Astrocyte of the spinal cord (primary cell): ENCODE results near the gene TMEFF2.

Experiments
- DNase-seq: peaks from one replicate; pipeline ENCODE4 v3.0.0; 2011; ENCODE audit warnings: low read depth, low spot score
- H3K4me3 ChIP-seq: 2 replicates; pipeline ENCODE4 v1.5.1; 2011; ENCODE audit warnings: low read depth, mild to moderate bottlenecking, low read length, moderate library complexity
- in situ Hi-C: cut with HindIII; loops from 2 replicates; pipeline ENCODE4 v1.10.0; 2017; ENCODE audit warnings: low sequenced_read_pairs
- TF ChIP-seq, protein P1 (sequence below): IDR thresholded peaks from 2 replicates; pipeline ENCODE4 v1.5.1; 2012; ENCODE audit warnings: low read depth, mild to moderate bottlenecking, low read length, inconsistent platforms

The TMEFF2 gene

DNA sequence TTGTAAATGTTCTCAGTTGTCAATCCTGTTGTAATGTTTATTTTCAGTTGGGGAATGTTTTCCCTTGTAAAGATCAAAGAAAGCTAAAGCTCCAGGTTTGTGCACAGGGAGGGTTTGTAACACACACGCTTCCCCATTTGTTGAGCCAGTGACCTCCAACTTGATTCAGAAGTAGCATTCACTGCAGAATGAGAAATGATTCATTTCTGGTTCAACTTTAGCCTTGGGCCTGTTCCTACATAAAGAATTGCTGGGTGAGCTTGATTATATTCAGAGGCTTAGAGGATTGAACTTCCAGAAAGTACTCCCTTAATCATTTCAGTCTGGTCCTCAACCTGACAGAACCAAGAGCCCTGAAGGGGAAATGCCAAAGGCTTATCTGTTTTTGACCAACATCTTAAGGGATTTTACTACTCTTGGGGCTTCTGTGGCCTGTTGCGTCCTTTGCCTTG is 277.3 kb downstream of the TMEFF2 start:
- in situ Hi-C loops = no loop called here
- H3K4me3 ChIP-seq = no peak overlapping the region
- TF ChIP-seq, protein P1, sequence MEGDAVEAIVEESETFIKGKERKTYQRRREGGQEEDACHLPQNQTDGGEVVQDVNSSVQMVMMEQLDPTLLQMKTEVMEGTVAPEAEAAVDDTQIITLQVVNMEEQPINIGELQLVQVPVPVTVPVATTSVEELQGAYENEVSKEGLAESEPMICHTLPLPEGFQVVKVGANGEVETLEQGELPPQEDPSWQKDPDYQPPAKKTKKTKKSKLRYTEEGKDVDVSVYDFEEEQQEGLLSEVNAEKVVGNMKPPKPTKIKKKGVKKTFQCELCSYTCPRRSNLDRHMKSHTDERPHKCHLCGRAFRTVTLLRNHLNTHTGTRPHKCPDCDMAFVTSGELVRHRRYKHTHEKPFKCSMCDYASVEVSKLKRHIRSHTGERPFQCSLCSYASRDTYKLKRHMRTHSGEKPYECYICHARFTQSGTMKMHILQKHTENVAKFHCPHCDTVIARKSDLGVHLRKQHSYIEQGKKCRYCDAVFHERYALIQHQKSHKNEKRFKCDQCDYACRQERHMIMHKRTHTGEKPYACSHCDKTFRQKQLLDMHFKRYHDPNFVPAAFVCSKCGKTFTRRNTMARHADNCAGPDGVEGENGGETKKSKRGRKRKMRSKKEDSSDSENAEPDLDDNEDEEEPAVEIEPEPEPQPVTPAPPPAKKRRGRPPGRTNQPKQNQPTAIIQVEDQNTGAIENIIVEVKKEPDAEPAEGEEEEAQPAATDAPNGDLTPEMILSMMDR = no peak
- DNase-seq = no peak

DNA sequence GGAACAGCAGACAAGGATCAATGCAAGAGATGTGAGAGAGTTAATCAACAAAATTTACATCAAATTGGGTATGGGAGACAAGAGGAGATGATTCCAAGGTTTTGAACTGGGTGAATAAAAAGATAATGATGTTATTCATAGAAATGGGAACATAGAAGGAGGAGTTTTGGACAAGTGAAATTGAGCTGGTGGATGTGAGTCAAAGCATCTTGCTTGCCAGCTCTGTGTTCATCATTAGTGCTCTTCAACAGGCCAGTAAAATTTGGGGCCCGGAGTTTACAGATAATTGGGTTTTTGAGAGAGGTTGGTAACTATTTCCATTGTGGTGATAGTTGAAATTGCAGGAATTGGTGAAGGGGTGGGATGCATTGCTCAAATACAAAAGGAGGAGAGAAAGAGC is 277.9 kb downstream of the TMEFF2 start:
- TF ChIP-seq, protein P1 = no peak
- in situ Hi-C loops = no loop called here
- no peak overlapping the region for H3K4me3 ChIP-seq
- no peak for DNase-seq

- DNase-seq = no peak
- H3K4me3 ChIP-seq = no peak overlapping the region
- TF ChIP-seq, protein P1 = no peak
- in situ Hi-C loops = no loop called here
Measured at GRCh38 chr2:191915750-191916149, 279.0 kb downstream of the TMEFF2 start.

- TF ChIP-seq, protein P1 = no peak
- DNase-seq = no peak
- in situ Hi-C loops = no loop called here
- no peak overlapping the region for H3K4me3 ChIP-seq
Measured at GRCh38 chr2:191913796-191914195, 280.9 kb downstream of the TMEFF2 start.

GRCh38 chr2:191912764-191913163 is 282.0 kb downstream of the TMEFF2 start:
- TF ChIP-seq, protein P1 = no peak
- in situ Hi-C loops = no loop called here
- DNase-seq = no peak

DNA sequence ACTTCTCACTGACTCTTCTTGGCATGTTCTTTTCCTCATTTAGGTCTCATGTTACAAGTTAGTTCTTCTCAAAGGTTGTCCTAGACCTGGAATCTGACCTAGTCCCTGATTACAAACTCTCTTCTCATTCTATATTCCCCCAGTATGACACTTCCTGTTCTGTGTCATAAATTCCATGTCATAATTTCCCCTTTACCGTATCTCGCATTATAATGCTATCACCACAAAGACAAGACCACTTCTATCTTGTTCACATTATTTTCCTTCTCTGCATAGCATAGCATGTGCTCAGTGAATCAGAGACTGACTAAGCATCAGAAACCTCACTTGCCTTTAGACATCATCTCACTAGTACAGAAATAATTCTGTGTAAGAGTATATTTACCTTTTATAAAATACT is 284.2 kb downstream of the TMEFF2 start:
- in situ Hi-C loops = no loop called here
- no peak overlapping the region for H3K4me3 ChIP-seq
- peak; percentile 84 for DNase-seq
- TF ChIP-seq, protein P1 = no peak

More at GRCh38 chr2:191912764-191913163, 282.0 kb downstream of the TMEFF2 start:
- no peak overlapping the region for H3K4me3 ChIP-seq

DNA sequence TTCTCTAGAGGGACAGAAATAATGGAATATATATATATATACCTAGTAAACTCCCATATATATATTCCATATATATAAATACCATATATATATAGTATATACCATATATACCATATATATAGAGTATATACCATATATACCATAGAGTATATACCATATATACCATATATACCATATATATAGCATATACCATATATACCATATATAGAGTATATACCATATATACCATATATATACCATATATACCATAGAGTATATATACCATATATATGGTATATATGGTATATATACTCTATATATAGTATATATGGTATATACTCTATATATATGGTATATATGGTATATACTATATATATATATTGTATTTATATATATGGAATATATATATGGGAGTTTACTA is 285.9 kb downstream of the TMEFF2 start:
- in situ Hi-C loops = no loop called here

More for the DNA sequence above, 285.9 kb downstream of the TMEFF2 start:
- TF ChIP-seq, protein P1 = no peak
- H3K4me3 ChIP-seq = no peak overlapping the region
- no peak for DNase-seq
